ENCODE results near the gene ANKS1A. TPM values are rescaled to one million over a fixed set of nuclear protein-coding genes. Genes with fewer than 3 reads are reported as not detected.

ANKS1A gene
- total RNA-seq, 1 experiment from 2014 or later = 21.7 TPM

- TF ChIP-seq EZH2 (IDR thresholded peaks at IDR 0.05; ENCODE audit: borderline replicate concordance, low read depth, low read length, poor library complexity, severe bottlenecking) = no peak
- TF ChIP-seq, protein P1, sequence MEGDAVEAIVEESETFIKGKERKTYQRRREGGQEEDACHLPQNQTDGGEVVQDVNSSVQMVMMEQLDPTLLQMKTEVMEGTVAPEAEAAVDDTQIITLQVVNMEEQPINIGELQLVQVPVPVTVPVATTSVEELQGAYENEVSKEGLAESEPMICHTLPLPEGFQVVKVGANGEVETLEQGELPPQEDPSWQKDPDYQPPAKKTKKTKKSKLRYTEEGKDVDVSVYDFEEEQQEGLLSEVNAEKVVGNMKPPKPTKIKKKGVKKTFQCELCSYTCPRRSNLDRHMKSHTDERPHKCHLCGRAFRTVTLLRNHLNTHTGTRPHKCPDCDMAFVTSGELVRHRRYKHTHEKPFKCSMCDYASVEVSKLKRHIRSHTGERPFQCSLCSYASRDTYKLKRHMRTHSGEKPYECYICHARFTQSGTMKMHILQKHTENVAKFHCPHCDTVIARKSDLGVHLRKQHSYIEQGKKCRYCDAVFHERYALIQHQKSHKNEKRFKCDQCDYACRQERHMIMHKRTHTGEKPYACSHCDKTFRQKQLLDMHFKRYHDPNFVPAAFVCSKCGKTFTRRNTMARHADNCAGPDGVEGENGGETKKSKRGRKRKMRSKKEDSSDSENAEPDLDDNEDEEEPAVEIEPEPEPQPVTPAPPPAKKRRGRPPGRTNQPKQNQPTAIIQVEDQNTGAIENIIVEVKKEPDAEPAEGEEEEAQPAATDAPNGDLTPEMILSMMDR (conservative IDR thresholded peaks at IDR 0.05; ENCODE audit: low read depth, low read length) = no peak
- H3K27me3 ChIP-seq (replicated peaks; ENCODE audit: insufficient read depth, low read depth, low read length, poor library complexity) = no peaks in the 10 kb centered on the region
- POLR2A ChIA-PET (ENCODE audit: low non-redundant PET) = no interaction called here
- H3K4me1 ChIP-seq (ENCODE audit: insufficient read depth, low read length, poor library complexity, severe bottlenecking) = peaks cover 8% of the 10 kb centered on the region
- no TSS peak for BruUV-seq (replicated peaks)
- peaks cover 13% of the 10 kb centered on the region for H3K36me3 ChIP-seq (ENCODE audit: insufficient read depth, low read length, poor library complexity, severe bottlenecking)
- no peak overlapping the region for H3K27ac ChIP-seq (ENCODE audit: low read depth, low read length, poor library complexity, severe bottlenecking)
- no peaks in the 10 kb centered on the region for H3K9me3 ChIP-seq (ENCODE audit: low read depth, low read length, poor library complexity, severe bottlenecking)
- intact Hi-C loops (cut with micrococcal nuclease; ENCODE audit: unreplicated experiment) = no loop called here
- no peak overlapping the region for H3K4me3 ChIP-seq (ENCODE audit: low read depth, low read length, poor library complexity, severe bottlenecking)
- no peak for DNase-seq (ENCODE audit: low spot score)
- CTCF ChIA-PET = interaction anchor here (0.6 to 0.7 kb wide), 3 partner anchors 22 to 523 kb away, joined by 3 to 7 read pairs (median 5); no protein-coding TSS in a partner anchor
These were observed 195.0 kb downstream of the ANKS1A start for GRCh38 chr6:35084041-35084491.

GRCh38 chr6:35084511-35085203 lies 195.6 kb downstream of the ANKS1A start:
- Histone ChIP-seq H3K9me3 (ENCODE audit: low read depth, low read length, poor library complexity, severe bottlenecking) (no peaks in the 10 kb centered on the region), H3K27me3 (replicated peaks; ENCODE audit: insufficient read depth, low read depth, low read length, poor library complexity) (no peaks in the 10 kb centered on the region), H3K36me3 (ENCODE audit: insufficient read depth, low read length, poor library complexity, severe bottlenecking) (peaks cover 11% of the 10 kb centered on the region), H3K27ac (ENCODE audit: low read depth, low read length, poor library complexity, severe bottlenecking) (no peak overlapping the region), H3K4me1 (ENCODE audit: insufficient read depth, low read length, poor library complexity, severe bottlenecking) (peaks cover 8% of the 10 kb centered on the region), H3K4me3 (ENCODE audit: low read depth, low read length, poor library complexity, severe bottlenecking) (no peak overlapping the region)
- no peak for TF ChIP-seq EZH2 (IDR thresholded peaks at IDR 0.05; ENCODE audit: borderline replicate concordance, low read depth, low read length, poor library complexity, severe bottlenecking)
- TF ChIP-seq, protein P1 (conservative IDR thresholded peaks at IDR 0.05; ENCODE audit: low read depth, low read length) = no peak
- intact Hi-C loops (cut with micrococcal nuclease; ENCODE audit: unreplicated experiment) = no loop called here
- POLR2A ChIA-PET (ENCODE audit: low non-redundant PET) = no interaction called here
- DNase-seq (ENCODE audit: low spot score) = no peak
- CTCF ChIA-PET = interaction anchor here (0.6 to 0.7 kb wide), 3 partner anchors 23 to 522 kb away, joined by 3 to 7 read pairs (median 5); no protein-coding TSS in a partner anchor
- no TSS peak for BruUV-seq (replicated peaks)

DNA sequence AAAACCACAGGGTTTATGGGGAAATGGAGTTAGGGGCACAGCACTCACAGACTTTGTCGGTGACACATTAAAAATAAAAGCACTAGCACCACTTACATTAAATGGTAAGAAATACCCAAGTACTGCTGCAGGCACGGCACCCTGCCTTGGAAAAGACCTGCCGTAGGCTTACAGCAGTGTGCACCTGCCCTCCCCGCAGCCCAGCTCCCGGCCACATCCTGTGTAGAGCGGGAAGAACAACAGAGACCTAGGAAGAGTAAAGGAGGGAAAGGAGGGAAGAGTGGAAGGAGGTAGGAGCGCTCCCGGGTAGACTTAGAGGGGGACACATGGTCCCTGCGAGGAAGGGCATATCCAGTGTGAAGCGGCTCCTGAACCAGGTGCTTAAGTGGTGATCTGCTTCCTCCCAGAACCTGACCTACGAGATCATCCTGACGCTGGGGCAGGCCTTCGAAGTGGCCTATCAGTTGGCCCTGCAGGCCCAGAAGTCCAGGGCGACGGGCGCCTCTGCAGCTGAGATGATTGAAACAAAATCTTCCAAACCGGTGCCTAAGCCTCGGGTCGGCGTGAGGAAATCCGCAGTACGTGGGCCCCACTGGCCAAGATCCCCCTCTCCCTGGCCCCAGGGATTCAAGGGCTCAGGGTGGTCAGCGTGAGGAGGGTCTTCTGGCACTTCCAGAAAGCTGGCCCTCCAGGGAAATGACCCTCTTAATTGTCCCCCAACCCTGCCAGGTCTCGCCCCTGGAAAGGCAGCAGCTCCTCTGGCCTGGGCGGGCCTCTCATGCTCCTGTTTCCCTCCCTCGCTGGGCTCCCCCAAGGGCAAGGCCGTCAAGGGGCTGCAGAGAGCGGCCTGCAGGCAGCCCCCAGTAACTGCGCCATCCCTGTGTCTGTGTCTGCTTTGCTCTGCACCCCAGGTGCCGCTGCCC lies 196.6 kb downstream of the ANKS1A start:
- CTCF ChIA-PET = no interaction called here
- no TSS peak for BruUV-seq (replicated peaks)
- Histone ChIP-seq H3K36me3 (ENCODE audit: insufficient read depth, low read length, poor library complexity, severe bottlenecking) (peaks cover 9% of the 10 kb centered on the region), H3K27ac (ENCODE audit: low read depth, low read length, poor library complexity, severe bottlenecking) (no peak overlapping the region), H3K9me3 (ENCODE audit: low read depth, low read length, poor library complexity, severe bottlenecking) (no peaks in the 10 kb centered on the region), H3K4me3 (ENCODE audit: low read depth, low read length, poor library complexity, severe bottlenecking) (no peak overlapping the region), H3K27me3 (replicated peaks; ENCODE audit: insufficient read depth, low read depth, low read length, poor library complexity) (no peaks in the 10 kb centered on the region), H3K4me1 (ENCODE audit: insufficient read depth, low read length, poor library complexity, severe bottlenecking) (peaks cover 8% of the 10 kb centered on the region)
- DNase-seq (ENCODE audit: low spot score) = no peak
- intact Hi-C loops (cut with micrococcal nuclease; ENCODE audit: unreplicated experiment) = no loop called here
- TF ChIP-seq, protein P1 (conservative IDR thresholded peaks at IDR 0.05; ENCODE audit: low read depth, low read length) = no peak
- no peak for TF ChIP-seq EZH2 (IDR thresholded peaks at IDR 0.05; ENCODE audit: borderline replicate concordance, low read depth, low read length, poor library complexity, severe bottlenecking)
- POLR2A ChIA-PET (ENCODE audit: low non-redundant PET) = no interaction called here
